HG03097 (cell line): ENCODE measurements around the gene SNX27.
"Not testable (repeated sequence)": the region's sequence is repeated elsewhere in the genome, so short reads cannot be mapped to it uniquely, and the experiment has no call there.

Experiments used
- ATAC-seq: cut with Tn5 transposase; IDR thresholded peaks from one replicate; pipeline ENCODE4 v1.9.1; 2021; ENCODE audit not compliant: unreplicated experiment, low FRiP score

Gene SNX27

DNA sequence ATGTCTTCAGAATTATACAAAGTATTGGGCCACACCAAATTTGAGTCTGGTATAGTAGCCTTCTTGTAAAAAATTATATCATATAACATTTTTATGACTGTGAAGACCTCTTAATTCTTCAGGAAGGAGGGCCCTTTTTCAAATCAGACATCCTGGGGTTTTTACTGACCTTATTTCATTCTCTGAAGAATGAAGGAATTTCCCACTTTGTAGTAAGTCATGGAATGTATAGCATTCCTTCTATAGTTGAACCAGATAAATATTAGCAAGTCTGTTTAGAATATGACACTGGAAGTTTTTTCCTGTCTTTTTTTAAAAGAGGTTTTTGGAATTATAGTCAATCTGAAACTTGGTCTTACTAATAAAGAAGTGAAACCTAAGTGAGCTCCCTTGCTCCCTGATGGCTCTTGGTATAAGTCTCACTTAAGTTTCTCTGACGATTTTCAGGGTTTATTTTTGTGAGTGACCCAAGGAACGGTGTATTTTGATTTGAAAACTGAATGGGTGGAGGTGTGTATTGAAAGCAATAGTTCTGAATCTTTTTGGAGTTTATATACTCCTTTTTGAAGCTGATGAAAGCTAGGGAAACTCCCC is 23.7 kb downstream of the SNX27 start:
- ATAC-seq: no peak

DNA sequence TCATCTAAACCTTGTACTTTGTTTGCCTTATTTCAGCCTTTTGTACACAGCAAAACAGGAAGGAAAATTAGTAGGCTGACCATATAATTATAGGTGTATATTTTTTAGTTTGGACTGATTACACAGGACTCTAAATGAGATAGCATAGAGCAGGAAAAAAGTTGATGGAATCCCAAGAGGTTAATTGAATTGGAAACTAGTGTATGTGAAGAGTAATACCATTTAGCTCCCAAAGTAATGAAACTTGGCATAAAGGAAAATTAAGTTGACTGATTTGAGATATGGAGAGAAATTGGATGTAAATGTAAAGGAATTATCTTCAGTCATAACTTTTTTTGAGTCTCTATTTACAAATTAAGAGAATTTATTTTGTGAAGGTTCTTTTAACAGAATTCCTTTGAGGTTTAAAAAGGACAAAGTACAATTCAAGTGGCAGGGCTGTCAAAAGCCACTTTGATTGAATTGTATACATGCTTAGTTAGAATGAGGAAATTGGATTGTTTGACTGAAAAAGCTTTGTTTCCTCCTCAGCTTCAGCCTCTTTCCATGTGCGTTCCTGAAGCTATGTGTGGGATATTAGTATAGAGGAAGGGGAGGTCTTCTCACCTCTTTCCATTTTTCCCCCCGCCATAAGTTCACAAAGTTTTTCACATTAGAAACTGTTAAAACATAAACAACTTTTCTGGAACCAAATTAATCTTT is 26.4 kb downstream of the SNX27 start:
- ATAC-seq: no peak

DNA sequence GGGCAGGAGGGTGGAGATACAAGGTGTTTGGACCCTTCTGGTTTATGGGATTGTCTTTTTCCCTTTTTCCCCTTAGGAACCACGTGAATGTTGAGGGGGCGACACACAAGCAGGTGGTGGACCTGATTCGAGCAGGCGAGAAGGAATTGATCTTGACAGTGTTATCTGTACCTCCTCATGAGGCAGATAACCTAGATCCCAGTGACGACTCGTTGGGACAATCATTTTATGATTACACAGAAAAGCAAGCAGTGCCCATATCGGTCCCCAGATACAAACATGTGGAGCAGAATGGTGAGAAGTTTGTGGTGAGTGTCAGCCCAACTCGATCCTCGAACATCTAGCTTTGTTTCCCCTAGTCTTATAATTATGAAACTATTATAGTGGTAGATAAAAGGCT is 27.0 kb downstream of the SNX27 start:
- no peak for ATAC-seq

DNA sequence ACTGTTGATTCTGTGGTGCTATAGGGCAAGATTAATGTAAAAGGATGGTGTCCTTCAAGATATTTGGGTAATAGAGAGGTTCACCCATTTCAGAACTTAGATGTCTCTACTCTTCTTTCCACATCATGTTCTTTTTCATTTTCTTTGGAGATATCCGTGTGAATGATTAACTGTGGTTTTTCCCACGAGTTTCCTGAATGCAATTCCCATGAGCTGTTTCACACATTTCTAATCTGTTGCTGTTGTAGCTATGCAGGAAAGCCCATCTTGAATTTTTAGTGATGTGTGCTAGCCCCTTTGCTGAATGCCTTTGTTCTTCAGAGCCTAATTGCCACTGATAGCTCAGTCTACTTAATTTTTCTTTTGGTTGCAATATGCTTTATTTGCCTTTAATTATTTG is 27.6 kb downstream of the SNX27 start:
- no peak for ATAC-seq

DNA sequence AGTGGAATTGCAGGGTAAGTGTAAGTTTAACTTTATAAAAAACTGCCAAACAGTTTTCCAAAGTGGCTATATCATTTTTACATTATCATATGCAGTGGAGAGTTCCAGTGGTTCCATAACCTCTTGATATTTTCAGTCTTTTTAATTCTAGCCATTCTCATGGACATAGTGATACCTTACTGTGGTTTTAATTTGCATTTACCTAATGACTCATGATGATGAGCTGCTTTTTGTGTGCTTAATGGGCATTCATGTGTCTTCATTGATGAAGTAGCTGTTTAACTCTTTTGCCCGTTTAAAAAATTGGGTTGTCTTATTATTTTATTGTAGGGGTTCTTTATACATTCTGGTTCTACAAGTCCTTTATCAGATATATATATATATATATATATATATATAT is 29.4 kb downstream of the SNX27 start:
- ATAC-seq: no peak

DNA sequence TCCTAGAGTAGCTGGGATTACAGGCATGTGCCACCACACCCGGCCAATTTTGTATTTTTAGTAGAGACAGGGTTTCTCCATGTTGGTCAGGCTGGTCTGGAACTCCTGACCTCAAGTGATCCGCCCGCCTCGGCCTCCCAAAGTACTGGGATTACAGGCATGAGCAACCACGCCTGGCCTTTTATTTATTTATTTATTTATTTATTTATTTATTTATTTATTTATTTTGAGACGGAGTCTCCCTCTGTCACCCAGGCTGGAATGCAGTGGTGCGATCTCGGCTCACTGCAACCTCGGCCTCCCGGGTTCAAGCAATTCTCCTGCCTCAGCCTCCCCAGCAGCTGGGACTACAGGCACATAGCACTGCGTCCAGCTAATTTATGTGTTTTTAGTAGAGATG is 31.2 kb downstream of the SNX27 start:
- not testable (repeated sequence) for ATAC-seq

DNA sequence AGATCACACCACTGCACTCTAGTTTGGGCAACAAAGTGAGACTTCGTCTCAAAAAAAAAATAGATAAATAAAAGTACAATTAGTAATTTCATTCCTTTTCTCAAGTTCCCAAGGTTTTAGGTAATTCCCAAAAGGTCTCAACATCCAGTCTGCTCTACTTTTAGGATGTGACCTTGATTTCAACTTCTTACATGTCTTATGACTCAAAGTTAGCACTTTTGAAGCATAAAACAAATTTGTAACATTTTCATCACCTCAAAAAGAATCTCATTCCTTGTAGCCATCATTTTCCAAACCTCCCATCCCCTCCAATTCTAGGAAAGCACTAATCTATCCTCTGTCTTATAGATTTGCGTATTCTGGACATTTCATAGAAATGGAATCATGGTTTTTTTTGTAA is 32.2 kb downstream of the SNX27 start:
- no peak for ATAC-seq

DNA sequence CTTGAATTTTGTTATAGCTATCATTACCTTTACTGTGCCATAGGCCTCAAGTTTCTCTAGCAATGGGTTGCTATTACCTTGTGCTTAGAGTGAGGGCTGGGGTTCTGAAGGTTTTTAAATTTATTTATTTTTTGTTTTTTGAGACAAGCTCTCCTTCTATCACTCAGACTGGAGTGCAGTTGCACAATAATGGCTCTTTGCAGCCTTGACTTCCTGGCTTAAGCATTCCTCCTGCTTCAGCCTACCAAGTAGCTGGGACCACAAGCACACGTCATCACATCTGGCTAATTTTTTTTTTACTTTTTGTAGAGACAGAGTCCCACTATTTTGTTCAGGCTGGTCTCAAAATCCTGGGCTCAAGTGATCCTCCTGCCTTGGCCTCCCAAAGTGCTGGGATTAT is 41.5 kb downstream of the SNX27 start:
- no peak for ATAC-seq

DNA sequence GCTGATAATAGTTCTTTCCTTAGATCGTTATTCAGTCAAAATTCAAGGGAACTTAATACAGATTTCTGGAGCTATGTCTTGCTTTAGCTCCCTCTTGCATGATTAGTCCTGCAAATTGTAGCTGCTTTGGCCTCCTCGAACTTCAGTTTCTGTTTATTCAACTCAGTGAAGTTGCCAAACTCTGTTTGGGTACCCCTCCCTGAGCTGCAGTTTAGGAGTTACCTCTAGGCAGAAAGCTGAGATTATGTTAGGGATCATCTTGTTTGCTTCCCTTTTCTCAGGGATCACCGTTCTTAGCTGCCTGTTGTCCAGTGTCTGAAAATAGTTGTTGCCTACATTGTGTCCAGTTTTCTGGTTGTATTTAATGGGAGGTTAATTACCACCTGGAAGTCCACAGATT is 43.5 kb downstream of the SNX27 start:
- no peak for ATAC-seq

DNA sequence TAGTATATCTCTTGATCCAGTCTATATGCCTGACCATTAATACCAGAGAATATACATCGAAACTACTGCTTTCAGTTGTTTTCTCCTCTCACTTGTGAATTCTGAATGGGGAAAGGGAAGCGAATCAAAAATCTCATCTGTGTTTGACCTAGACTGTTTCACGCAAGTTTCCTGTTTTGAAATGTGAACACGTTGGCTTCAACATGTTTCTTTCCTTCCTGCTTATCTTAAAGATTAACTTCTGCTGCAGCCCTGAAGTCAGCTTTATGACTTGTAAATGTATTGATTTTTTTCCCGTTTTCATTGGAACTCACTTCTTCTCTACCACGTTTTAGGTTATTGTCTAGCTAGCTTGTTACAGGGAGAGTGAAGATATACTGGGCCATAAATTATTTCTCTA is 49.9 kb downstream of the SNX27 start:
- ATAC-seq: no peak

DNA sequence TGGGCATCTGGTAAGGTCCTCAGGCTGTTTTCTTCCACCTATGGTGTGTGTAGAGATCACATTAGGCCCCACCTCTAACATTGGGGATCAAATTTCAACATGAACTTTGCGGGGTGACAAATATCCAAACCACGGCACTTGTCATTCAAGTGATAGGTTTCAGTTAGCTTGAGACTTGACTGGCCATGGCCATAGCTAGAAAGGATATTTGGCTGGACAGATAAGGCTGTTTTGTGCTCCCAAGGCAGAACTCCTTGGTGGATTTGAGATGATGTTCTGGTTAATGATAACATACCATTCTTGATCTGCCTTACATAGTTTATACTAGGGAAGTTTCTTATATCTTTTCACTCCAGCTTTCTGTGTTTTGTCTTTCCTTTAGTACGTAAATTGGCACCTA is 56.2 kb downstream of the SNX27 start:
- ATAC-seq: no peak

DNA sequence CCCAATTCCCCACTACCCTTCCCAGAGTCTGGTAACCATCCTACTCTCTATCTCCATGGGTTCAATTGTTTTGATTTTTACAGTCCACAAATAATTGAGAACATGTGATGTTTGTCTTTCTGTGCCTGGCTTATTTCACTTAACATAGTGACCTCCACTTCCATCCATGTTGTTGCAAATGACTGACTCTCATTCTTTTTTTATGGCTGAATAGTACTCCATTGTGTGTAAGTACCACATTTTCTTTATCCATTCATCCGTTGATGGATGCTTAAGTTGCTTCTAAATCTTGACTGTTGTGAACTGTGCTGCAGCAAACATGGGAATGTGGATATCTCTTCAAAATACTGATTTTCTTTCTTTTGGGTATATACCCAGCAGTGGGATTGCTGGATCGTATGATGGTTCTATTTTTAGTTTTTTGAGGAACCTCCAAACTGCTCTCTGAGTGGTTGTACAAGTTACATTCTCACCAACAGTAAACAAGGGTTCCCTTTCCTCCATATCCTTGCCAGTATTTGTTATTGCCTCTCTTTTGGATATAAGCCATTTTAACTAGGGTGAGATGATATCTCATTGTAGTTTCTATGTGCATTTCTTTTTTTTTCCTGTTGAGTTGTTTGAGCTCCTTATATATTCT is 58.3 kb downstream of the SNX27 start:
- ATAC-seq: not testable (repeated sequence)

DNA sequence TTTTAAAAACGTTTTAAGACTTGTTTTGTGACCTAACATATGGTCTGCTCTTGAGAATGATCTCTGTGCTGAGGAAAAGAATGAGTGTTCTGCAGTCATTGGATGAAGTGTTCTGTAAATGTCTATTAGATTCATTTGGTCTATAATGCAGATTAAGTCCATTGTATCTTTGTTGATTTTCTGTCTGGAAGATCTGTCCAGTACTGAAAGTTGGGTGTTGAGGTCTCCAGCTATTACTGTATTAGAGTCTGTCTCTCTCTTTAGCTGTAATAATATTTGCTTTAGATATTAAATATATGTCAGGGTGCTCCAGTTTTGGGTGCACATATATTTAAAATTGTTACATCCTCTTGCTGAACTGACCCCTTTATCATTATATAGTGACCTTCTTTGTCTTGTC is 61.6 kb downstream of the SNX27 start:
- ATAC-seq: no peak

DNA sequence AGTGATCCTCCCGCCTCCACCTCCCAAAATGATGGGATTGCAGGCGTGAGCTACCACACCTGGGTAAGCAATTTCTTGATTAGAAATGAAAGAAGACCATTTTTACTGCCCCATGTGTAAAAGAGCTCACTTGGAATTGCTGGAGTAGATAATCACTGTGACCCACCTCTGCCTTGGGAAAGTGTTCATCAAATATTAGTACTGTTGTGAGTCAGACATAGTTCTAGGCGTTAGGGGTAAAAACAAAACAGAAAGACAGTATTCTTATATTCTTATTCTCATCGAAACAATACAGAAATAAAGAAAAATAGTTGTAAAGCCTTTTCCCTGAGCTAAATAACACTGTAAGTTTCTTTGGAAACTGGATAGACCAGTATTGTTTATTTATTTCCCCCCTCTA is 68.5 kb downstream of the SNX27 start:
- no peak for ATAC-seq

DNA sequence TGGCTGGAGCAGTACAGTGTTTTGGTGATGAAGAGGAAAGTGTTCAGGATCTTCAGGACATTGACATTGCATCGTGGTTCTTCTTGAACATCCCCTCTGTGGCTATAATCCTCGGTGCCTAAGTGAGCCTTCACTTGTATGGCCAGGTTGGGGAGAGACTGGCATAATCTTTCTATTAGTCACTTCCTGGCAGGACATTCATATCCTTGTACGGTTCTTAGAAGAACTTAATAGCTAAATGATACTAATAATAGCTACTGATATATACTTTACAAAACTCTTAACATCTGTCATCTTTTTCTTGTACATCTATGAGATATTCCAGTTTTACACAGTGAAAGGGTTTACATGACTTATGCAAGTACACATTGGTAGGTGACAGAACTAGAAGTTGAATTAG is 69.0 kb downstream of the SNX27 start:
- ATAC-seq: no peak

DNA sequence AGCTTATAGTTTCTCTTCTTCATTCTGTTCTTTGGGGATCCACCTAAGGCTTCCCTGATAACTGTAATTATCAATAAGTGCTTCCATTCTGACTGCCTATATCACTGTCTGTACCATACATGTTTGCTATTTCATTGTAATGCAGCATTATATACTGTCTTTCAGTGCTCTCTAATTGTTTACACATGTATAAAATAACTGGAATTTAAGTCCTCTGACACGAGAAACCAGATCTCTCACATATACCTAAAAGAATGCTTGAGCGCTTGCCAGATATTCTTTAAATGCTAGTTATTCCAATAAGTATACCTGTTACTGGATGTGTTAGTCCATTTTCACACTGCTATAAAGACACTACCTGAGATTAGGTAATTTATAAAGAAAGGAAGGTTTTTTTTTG is 70.1 kb downstream of the SNX27 start:
- ATAC-seq: no peak

DNA sequence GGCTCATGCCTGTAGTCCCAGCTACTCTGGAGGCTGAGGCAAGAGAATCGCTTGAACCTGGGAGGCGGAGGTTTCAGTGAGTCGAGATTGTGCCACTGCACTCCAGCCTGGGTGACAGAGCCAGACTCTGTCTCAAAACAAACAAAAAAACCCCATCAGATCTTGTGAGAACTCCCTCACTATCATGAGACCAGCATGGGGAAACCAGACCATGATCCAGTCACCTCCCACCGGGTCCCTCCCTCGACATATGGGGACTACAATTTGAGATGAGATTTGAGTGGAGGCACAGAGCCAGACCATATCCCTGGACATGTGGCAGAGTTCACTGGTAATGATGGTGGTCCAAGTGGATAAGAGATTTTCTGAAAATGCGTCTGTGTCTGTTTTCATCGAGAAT is 71.1 kb downstream of the SNX27 start:
- ATAC-seq: not testable (repeated sequence)

DNA sequence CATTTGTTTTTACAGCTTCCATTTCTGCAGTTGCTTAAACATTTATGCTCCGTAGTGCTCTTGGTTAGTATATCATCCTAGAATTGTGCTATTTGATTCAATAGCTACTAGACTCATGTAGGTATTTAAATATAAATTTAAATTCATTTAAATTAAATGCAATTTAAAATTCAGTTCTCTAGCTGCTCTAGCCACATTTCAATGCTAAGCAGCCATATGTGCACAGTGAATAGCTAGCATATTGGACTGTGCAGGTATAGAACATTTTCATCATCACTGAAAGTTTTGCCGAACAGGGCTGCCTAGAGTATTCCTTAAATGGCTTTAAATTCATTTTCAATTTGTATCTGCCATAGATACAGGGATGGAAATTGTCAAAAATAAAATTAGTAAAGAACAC is 72.3 kb downstream of the SNX27 start:
- no peak for ATAC-seq

DNA sequence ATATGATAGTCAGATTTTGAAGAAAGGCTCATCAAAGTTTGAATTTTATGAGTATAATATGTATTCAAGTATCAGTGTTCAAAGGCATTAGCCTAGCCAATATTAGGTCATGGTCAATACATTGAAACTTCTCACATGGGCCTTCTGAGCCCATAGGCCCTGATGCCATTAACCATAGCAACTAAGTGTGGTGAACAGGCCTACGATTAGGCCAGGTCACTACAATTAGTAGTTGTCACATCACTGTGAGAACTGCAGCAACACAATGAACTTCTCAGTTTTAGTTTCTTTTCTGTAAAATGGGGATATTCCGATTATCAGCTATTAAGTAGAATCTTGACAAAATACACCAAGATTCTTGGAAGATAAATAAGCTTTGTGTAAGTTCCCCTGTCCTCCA is 74.7 kb downstream of the SNX27 start:
- no peak for ATAC-seq

DNA sequence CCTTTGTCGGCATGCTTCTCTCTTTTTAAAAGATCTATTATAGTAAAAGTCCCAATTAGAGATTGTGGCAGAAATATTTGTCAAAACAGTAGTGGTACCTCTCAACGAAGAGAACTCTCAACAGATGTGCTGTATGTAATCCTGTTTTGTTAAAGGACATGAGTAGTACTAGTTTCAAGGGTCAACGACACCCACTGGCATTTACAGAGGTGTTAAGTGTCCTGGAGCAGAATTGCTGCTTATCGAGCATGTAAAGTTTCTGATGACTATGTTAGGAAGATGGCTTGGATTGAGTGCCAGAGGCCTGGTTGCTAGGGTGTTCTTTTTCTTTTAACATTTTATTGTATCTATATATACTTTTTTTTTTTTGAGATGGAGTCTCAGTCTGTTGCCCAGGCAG is 77.6 kb downstream of the SNX27 start:
- no peak for ATAC-seq

DNA sequence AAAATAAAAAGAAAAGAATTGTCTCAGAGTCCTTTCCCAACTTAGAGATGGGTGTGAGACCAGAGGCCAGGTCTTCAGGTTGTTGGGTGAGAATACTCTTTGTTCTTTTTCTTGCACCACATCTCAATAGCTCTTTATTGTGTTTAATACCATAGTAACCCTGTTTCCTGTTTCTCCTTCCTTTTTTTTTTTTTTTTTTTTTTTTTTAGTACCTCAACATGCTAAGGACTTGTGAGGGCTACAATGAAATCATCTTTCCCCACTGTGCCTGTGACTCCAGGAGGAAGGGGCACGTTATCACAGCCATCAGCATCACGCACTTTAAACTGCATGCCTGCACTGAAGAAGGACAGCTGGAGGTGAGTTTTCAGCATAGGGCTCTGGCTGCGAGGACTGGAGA is 80.4 kb downstream of the SNX27 start:
- ATAC-seq: no peak

DNA sequence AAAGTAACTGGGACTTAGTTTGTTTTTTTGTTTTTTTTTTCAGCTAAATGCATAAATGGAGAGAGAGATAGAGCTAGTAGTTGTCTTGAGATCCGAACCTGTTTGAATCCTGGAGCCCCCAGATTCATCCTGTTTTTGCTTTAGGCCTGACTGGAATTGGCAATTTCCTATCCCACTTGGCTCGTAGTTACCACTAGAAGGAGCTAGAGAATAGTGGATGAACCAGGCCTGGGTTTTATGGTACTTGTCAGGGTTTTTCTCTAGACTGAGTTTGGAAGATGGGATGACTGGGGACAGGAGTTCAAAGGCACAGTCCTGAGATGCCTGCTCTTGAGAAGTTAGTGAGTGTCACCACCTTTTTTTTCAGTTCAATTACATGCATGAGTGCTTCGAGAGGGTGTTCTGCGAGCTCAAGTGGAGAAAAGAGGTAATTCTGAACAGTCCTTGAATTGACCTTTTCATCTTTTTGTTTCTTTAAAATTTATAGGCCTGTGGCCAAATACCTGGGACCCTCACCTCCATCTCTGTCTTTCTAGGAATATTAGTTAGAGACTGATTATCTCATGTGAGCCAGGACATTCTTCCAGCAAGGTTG is 81.3 kb downstream of the SNX27 start:
- no peak for ATAC-seq
